Ishikawa (cell line): ENCODE data around the gene SHPK.

ENCODE experiments used
- CEBPB ChIP-seq: IDR thresholded peaks from 2 replicates; pipeline ENCODE4 v1.6.1; 2012
- CREB1 ChIP-seq: IDR thresholded peaks from 2 replicates; pipeline ENCODE4 v1.6.1; 2012; ENCODE audit warnings: low read depth
- EGR1 ChIP-seq: IDR thresholded peaks from 2 replicates; pipeline ENCODE4 v1.6.1; 2012
- EP300 ChIP-seq: IDR thresholded peaks from 2 replicates; pipeline ENCODE4 v1.6.1; 2012; ENCODE audit warnings: borderline replicate concordance
- FOXM1 ChIP-seq: IDR thresholded peaks from 2 replicates; pipeline ENCODE4 v1.6.1; 2012; ENCODE audit warnings: low read depth, borderline replicate concordance
- NFIC ChIP-seq: IDR thresholded peaks from 2 replicates; pipeline ENCODE4 v1.6.1; 2012
- RAD21 ChIP-seq: IDR thresholded peaks from 2 replicates; pipeline ENCODE4 v1.6.1; 2012; ENCODE audit warnings: low read depth
- REST ChIP-seq: IDR thresholded peaks from 2 replicates; pipeline ENCODE4 v1.6.1; 2012; ENCODE audit warnings: low read depth, mild to moderate bottlenecking
- TAF1 ChIP-seq: IDR thresholded peaks from 2 replicates; pipeline ENCODE4 v1.6.1; 2012; ENCODE audit warnings: low read depth, mild to moderate bottlenecking
- TCF12 ChIP-seq: IDR thresholded peaks from 2 replicates; pipeline ENCODE4 v1.6.1; 2012; ENCODE audit warnings: low read depth
- TEAD4 ChIP-seq: IDR thresholded peaks from 2 replicates; pipeline ENCODE4 v1.6.1; 2012
- USF1 ChIP-seq: IDR thresholded peaks from 2 replicates; pipeline ENCODE4 v1.6.1; 2012
- YY1 ChIP-seq: IDR thresholded peaks from 2 replicates; pipeline ENCODE4 v1.6.1; 2012; ENCODE audit warnings: low read depth
- ZBTB7A ChIP-seq: IDR thresholded peaks from 2 replicates; pipeline ENCODE4 v1.6.1; 2012; ENCODE audit warnings: low read depth
- TF ChIP-seq, protein P1 (sequence below): IDR thresholded peaks from 2 replicates; pipeline ENCODE4 v1.6.1; 2012

Gene SHPK

DNA sequence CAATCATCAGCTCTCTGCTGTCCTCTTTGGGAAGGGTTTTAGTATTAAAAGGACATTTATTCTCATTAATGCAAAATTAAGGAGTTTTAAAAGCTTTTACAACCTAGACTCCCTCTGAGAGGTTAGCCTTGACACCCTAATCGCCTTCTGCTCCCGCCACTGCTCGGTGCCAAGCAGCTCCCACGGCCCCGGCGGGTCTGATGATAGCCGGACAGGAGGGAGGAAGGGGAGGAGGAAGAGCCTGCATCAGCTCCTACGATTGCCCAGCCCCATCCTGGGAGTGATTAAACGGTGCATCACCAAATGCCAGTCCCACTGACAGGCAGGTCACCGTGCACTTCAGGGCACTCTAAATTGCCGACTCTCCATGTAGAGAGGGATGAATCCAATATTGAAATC lies 8.3 kb downstream of the SHPK start:
- TF ChIP-seq EGR1 (no peak), RAD21 (no peak), REST (no peak), FOXM1 (no peak), USF1 (no peak), CREB1 (no peak), EP300 (no peak), YY1 (no peak), TAF1 (no peak), ZBTB7A (no peak), TCF12 (no peak), NFIC (no peak), CEBPB (no peak), TEAD4 (no peak)
- TF ChIP-seq, protein P1, sequence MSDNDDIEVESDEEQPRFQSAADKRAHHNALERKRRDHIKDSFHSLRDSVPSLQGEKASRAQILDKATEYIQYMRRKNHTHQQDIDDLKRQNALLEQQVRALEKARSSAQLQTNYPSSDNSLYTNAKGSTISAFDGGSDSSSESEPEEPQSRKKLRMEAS: no peak

- TF ChIP-seq REST: no peak
- TF ChIP-seq RAD21: no peak
- TF ChIP-seq CREB1: no peak
- TF ChIP-seq TEAD4: no peak
- TF ChIP-seq, protein P1: no peak
- TF ChIP-seq EP300: no peak
- TF ChIP-seq EGR1: no peak
- no peak for TF ChIP-seq TAF1
- TF ChIP-seq USF1: no peak
- TF ChIP-seq CEBPB: no peak
Observed at GRCh38 chr17:3626831-3627768, 8.9 kb downstream of the SHPK start.

GRCh38 chr17:3622977-3623594 lies 13.0 kb downstream of the SHPK start:
- no peak for TF ChIP-seq REST
- no peak for TF ChIP-seq TCF12

DNA sequence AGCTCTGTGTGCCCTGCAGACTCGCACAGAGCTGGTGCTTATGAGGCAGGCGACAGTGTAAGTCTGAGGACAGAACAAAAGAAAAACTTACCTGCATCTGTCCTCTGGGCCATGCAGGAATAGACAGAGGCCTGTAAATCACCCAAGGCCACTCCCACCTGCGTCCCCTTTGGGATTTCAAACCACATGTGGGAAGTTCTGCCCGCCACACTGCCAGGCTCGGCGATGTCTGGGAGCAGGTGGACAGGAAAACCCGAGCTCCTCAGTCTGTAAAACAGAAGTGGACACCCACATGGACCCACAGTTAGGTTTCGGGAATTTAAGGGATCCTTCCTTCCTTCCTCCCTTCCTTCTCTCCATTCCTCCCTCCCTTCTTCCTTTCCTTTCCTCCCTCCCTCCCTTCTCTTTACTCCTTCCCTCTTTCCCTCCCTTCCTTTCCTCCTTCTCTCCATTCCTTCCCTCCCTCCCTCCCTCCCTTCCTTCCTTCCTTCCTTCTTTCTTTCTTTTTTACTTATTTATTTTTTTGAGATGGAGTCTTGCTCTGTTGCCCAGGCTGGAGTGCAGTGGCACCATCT lies 14.8 kb downstream of the SHPK start:
- no peak for TF ChIP-seq ZBTB7A
- no peak for TF ChIP-seq NFIC
- TF ChIP-seq CREB1: no peak
- TF ChIP-seq TCF12: no peak
